K562 (cell line): Measurements from ENCODE around the gene CA7. TPM values are rescaled to one million over a fixed set of nuclear protein-coding genes. Genes with fewer than 3 reads are reported as not detected.
A peak's percentile ranks its signal among the peaks of the same experiment; 100 is the strongest.

Source experiments
- CC2D1A ChIP-seq: fragments of 450-650 bp; IDR thresholded peaks from 2 replicates; pipeline ENCODE4 v1.6.1; 2017; ENCODE audit warnings: mild to moderate bottlenecking
- DDX20 ChIP-seq: fragments of 450-650 bp; IDR thresholded peaks from 2 replicates; pipeline ENCODE4 v1.6.1; 2016; ENCODE audit warnings: missing genetic modification characterization, low read depth, mild to moderate bottlenecking, missing compliant biosample characterization, moderate library complexity
- E2F8 ChIP-seq: fragments of 450-650 bp; IDR thresholded peaks from 2 replicates; pipeline ENCODE4 v1.7.1; 2018; ENCODE audit warnings: mild to moderate bottlenecking, low read depth; ENCODE audit not compliant: partially characterized antibody
- GTF2F1 ChIP-seq: IDR thresholded peaks from 2 replicates; pipeline ENCODE4 v1.6.1; 2011; ENCODE audit warnings: low read depth, low read length, improper control_type of control experiment
- MTA1 ChIP-seq: fragments of 450-650 bp; IDR thresholded peaks from 2 replicates; pipeline ENCODE4 v1.6.1; 2017; ENCODE audit warnings: borderline replicate concordance
- MYC ChIP-seq, 2 experiments: fragments of 250-450 bp in 1 of 2; sonication (Bioruptor Pico) in 1 of 2; IDR thresholded peaks; 2 replicates each; pipeline versions ENCODE4 v1.5.1 to v1.6.1; 2012 to 2021; ENCODE audit warnings: low read depth in 2 of 2, borderline replicate concordance in 1 of 2, improper control_type of control experiment in 1 of 2, low read length in 1 of 2, mild to moderate bottlenecking in 1 of 2, moderate library complexity in 1 of 2
- NFE2 ChIP-seq: IDR thresholded peaks from 2 replicates; pipeline ENCODE4 v1.6.1; 2014; ENCODE audit warnings: antibody characterized with exemption, low read depth
- POLR2AphosphoS5 ChIP-seq: IDR thresholded peaks from 2 replicates; pipeline ENCODE4 v1.6.1; 2011; ENCODE audit warnings: mild to moderate bottlenecking, low read depth, low read length, moderate library complexity; ENCODE audit not compliant: control insufficient read depth, insufficient read depth
- SMARCB1 ChIP-seq: IDR thresholded peaks from 2 replicates; pipeline ENCODE4 v1.6.1; 2011; ENCODE audit warnings: improper control_type of control experiment, low read depth; ENCODE audit not compliant: insufficient read length
- TBP ChIP-seq: optimal IDR thresholded peaks from 2 replicates; pipeline ENCODE3; 2011; ENCODE audit warnings: low read depth, low read length, improper control_type of control experiment
- TEAD2 ChIP-seq: fragments of 450-650 bp; IDR thresholded peaks from 2 replicates; pipeline ENCODE4 v1.6.1; 2016; ENCODE audit warnings: missing genetic modification characterization, control low read depth, missing compliant biosample characterization
- TRIM24 ChIP-seq, 2 experiments: fragments of 450-650 bp; IDR thresholded peaks; 2 replicates each; pipeline ENCODE4 v1.6.1; 2016
- TSC22D4 ChIP-seq: fragments of 450-650 bp; IDR thresholded peaks from 2 replicates; pipeline ENCODE4 v1.6.1; 2016; ENCODE audit warnings: missing genetic modification characterization, missing biosample characterization, control low read depth
- ZBTB11 ChIP-seq, 3 experiments: fragments of 200-800 bp in 1 of 3; fragments of 250-450 bp in 1 of 3; fragments of 450-650 bp in 1 of 3; sonication (Bioruptor Pico) in 1 of 3; sonication (Bioruptor generic) in 1 of 3; formaldehyde crosslinking in 1 of 3; IDR thresholded peaks; 2 replicates each; pipeline versions ENCODE4 v1.6.1 to v1.8.0; 2016 to 2022; ENCODE audit warnings: mild to moderate bottlenecking in 2 of 3, missing genetic modification characterization in 2 of 3, missing compliant biosample characterization in 1 of 3, moderate library complexity in 1 of 3
- ZNF384 ChIP-seq: IDR thresholded peaks from 2 replicates; pipeline ENCODE4 v1.6.1; 2012; ENCODE audit warnings: low read depth, low read length, improper control_type of control experiment
- polyA plus RNA-seq, 8 experiments: library from polyadenylated mRNA; depleted of rRNA in 4 of 8; stranded (reverse) in 5 of 8; unstranded in 3 of 8; fragments of >200 nt; fragmentation: Nextera tagmentation in 2 of 8; fragmentation: Illumina TruSeq in 1 of 8; extraction: Ambion mirVana in 2 of 8; extraction: Trizol in 1 of 8; gene quantifications; 2 replicates each; pipeline versions ENCODE4 v1.2.1 to v1.2.3, GENCODE V29; 2011 to 2014; ENCODE audit warnings: inconsistent platforms in 1 of 8, missing spikeins in 1 of 8
- total RNA-seq, 7 experiments: library from RNA; depleted of rRNA in 6 of 7; stranded (reverse); fragments of >200 nt in 6 of 7; fragmentation: Illumina TruSeq in 2 of 7; extraction: Trizol in 2 of 7; gene quantifications; 2 replicates each; pipeline versions ENCODE4 v1.2.1 to v1.2.3, GENCODE V29; 2011 to 2021; ENCODE audit warnings: low replicate concordance in 1 of 7
- TF ChIP-seq, protein P1 (sequence below): sonication (generic); formaldehyde crosslinking; IDR thresholded peaks from 2 replicates; pipeline ENCODE4 v1.8.0; 2023; ENCODE audit warnings: mild to moderate bottlenecking, missing genetic modification reagents

Gene CA7
- total and polyA plus RNA-seq, 9 of the 15 experiments (the other 6 are each of a cell fraction or from before 2014, with no cell fraction given) = 0.03 to 0.07 (median 0.05) TPM; not detected in 5

DNA sequence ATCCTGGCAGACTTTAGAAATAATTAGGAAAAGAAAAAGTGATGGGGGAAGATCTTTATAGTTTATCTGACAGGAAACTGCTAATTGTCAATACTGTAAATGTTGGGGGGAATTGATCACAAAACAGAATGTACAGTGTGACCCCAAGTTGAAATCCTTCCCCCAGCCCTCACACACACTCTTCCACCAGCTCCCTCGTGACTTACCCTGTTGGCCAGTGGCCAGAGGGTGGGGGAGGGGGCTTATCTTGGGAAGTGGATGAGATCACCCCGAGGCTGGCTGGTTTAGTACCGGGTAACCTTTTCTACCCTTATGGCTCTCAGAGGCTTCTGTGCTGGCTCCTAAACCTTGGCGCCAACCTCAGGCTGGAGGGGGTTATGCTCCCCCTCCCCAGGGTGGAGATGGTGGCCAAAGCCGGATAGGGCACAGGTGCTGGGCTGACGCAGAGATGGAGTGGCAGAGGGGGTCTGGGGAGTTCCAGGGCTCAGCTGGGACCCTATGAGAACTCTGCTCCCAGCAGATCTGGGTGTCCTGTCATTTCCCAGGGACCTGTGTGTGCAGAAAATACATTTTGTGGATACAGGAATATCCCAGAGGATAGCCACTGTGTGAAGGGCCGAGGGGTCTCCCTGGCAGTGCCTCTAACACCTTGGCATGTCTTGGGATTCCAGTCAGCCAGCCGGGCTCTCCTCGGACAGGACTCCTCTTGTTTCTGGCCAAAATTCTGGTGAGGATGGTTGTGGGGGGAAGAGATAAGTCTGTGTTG, 55.9 kb downstream of the CA7 start (continued):
- TF ChIP-seq, protein P1, sequence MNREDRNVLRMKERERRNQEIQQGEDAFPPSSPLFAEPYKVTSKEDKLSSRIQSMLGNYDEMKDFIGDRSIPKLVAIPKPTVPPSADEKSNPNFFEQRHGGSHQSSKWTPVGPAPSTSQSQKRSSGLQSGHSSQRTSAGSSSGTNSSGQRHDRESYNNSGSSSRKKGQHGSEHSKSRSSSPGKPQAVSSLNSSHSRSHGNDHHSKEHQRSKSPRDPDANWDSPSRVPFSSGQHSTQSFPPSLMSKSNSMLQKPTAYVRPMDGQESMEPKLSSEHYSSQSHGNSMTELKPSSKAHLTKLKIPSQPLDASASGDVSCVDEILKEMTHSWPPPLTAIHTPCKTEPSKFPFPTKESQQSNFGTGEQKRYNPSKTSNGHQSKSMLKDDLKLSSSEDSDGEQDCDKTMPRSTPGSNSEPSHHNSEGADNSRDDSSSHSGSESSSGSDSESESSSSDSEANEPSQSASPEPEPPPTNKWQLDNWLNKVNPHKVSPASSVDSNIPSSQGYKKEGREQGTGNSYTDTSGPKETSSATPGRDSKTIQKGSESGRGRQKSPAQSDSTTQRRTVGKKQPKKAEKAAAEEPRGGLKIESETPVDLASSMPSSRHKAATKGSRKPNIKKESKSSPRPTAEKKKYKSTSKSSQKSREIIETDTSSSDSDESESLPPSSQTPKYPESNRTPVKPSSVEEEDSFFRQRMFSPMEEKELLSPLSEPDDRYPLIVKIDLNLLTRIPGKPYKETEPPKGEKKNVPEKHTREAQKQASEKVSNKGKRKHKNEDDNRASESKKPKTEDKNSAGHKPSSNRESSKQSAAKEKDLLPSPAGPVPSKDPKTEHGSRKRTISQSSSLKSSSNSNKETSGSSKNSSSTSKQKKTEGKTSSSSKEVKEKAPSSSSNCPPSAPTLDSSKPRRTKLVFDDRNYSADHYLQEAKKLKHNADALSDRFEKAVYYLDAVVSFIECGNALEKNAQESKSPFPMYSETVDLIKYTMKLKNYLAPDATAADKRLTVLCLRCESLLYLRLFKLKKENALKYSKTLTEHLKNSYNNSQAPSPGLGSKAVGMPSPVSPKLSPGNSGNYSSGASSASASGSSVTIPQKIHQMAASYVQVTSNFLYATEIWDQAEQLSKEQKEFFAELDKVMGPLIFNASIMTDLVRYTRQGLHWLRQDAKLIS (CRISPR knock-in tag) = 0 out of 2 replicates have a peak, but pooled peaks have one; percentile 47
- TF ChIP-seq DDX20 (tag) = peak; percentile 61; the same call in 1 of the 2 replicates
- TF ChIP-seq CC2D1A = no peak
- TF ChIP-seq TRIM24 (IDR thresholded peaks at IDR 0.05) = peak; percentile 65 to 86
- peak in 1 of 3 experiments; percentile 60; a peak in 2 of 6 replicates for TF ChIP-seq ZBTB11 (CRISPR knock-in tag; IDR thresholded peaks at IDR 0.05)
- TF ChIP-seq MYC (IDR thresholded peaks at IDR 0.05; ENCODE audit: low read depth, low read length) = peak; percentile 91
- no peak for TF ChIP-seq MYC (CRISPR knock-in tag; IDR thresholded peaks at IDR 0.05; ENCODE audit: borderline replicate concordance, low read depth)
- TF ChIP-seq ZNF384 = 0 out of 2 replicates have a peak, but pooled peaks have one; percentile 14
- no peak for TF ChIP-seq NFE2
- peak; percentile 47; the same call in 1 of the 2 replicates for TF ChIP-seq GTF2F1
- 0 out of 2 replicates have a peak, but pooled peaks have one; percentile 23 for TF ChIP-seq MTA1
- peak; percentile 90 for TF ChIP-seq TBP
- no peak for TF ChIP-seq SMARCB1
- TF ChIP-seq POLR2AphosphoS5 = peak; percentile 92
- peak; percentile 63; the same call in 1 of the 2 replicates for TF ChIP-seq TEAD2
- no peak for TF ChIP-seq TSC22D4 (tag)
- no peak for TF ChIP-seq E2F8
